GM10266 (cell line): ENCODE results near the gene MAL.

ENCODE experiments used
- DNase-seq: peaks from one replicate; pipeline ENCODE4 v3.0.0; 2012; ENCODE audit errors: extremely low spot score
- CTCF ChIP-seq: IDR thresholded peaks from 2 replicates; pipeline ENCODE4 v1.5.1; 2012; ENCODE audit warnings: mild to moderate bottlenecking, low read depth; ENCODE audit not compliant: control insufficient read depth, insufficient read depth; ENCODE audit errors: missing control alignments

The MAL gene

GRCh38 chr2:95076705-95077529, 51.4 kb downstream of the MAL start:
- DNase-seq, result peak; percentile 78
- peak; percentile 92 for TF ChIP-seq CTCF

GRCh38 chr2:95077530-95077825, 52.0 kb downstream of the MAL start:
- DNase-seq, result no peak
- peak; percentile 39 for TF ChIP-seq CTCF

DNA sequence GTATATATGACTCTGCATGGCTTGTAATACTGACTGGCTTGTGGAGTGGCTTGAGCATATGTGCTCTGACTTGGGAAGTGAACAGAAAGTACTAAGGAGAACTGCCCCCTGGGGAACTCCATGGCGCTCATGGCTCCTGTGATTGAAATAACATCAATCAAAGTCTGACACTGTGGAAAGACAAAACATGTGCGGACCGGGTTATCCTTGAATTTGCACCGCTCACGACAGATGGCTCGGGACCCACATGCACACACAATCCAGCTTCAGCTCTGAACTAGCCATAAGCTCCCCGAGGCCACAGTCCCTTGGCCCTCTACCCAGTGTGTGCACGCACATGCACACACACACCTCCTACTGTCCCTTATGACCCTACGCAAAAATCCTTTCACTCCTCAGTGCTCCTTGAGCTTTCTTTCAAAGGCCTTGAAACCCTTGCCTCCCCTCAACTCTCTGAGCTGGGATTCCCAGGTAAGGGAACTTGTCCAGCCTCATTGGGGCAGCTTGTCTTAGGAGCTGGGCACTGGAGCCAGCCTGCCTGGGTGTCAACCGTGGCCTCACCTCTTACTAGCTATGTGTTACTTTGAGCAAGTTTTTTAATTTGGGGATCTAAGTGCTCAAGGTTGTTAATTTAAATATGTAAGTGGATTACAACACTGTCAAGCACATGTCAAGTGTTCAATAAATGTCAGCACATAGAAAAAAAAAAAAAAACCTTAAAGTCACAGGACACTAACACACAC, 52.5 kb downstream of the MAL start:
- DNase-seq, result no peak
- TF ChIP-seq CTCF, result no peak

DNA sequence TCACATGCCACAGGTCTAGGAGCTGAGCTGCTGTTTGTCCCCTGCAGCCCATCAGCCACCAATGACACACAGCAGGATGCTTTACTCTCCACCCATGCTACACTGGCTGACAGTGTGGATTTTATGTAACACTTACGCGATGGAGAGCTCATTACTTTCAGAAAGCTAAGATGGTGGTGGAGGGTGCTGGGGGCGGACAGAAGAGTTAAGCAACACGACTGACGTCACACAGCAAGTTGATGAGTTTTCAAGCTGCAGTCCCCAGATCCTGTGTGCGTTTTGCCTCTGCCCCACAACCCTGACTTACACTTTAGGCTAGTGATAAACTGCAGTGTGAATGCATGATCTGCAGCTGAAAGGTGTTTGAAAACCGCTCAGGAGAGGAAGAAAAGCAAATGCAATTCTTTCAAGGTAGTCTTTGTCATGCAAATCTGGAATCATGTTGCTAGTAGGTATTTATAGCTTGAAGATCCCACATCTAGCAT, 53.7 kb downstream of the MAL start:
- no peak for DNase-seq
- TF ChIP-seq CTCF, result no peak

GRCh38 chr2:95082477-95082876, 57.0 kb downstream of the MAL start:
- no peak for DNase-seq
- TF ChIP-seq CTCF, result no peak

DNA sequence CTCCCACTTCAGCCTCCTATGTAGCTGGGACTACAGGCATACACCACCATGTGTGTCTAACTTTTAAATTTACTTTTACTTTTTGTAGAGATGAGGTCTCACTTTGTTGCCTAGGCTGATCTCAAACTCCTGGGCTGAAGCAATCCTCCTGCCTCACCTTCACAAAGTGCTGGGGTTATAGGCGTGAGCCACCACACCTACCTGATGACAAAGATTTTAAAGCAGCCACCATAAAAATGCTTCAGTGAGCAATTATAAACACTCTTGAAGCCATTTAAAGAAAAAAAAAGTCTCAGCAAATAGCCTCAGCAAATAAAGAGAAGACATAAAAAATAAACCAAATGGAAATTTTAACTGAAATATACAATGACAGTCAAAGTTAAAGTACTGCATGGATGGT, 60.5 kb downstream of the MAL start:
- TF ChIP-seq CTCF, result no peak
- DNase-seq, result no peak

DNA sequence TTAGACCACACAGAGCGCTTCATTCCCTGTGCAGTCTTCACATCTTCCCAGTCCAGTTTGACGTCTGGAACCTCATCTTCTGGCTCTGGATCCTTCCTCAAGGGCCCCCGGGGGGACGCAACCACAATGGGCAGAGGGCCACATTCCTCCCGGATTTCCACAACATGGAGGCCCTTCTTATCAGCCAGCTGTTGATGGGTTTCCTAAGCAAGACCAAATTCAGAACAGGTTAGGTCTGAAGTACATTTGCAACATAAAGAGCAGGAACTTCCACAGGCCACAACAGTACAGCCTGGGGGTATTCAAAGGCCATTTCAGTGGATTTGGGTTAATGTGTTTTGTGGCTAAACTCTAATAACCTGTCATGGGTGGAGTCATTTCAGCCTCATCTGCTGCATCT, 61.9 kb downstream of the MAL start:
- no peak for TF ChIP-seq CTCF
- DNase-seq, result no peak
